HCT116 (cell line): ENCODE measurements around the gene PON1. TPM values are rescaled to one million over a fixed set of nuclear protein-coding genes. Genes with fewer than 3 reads are reported as not detected.

Experiments
- ATAC-seq: fragments of 200-7000 bp; cut with Tn5 transposase; 2 replicates; pipeline ENCODE4 v1.9.1; 2020; ENCODE audit warnings: mild to moderate bottlenecking, moderate library complexity
- BruUV-seq: library from RNA; stranded (reverse); fragments of 400-500 nt; replicated peaks from 2 replicates; lab custom pipeline; 2021; lab: Mats Ljungman, UMichigan
- CTCF ChIA-PET: fragments of 300-600 bp; sonication (Branson Sonifier 250); formaldehyde crosslinking; loops from one replicate; lab custom pipeline; 2021; ENCODE audit warnings: antibody characterized with exemption; lab: Charles Lee
- POLR2A ChIA-PET: fragments of 300-600, 350-600 bp; sonication (Branson Sonifier 250); formaldehyde crosslinking; loops from one replicate; lab custom pipeline; 2021; ENCODE audit warnings: antibody characterized with exemption; lab: Charles Lee
- RAD21 ChIA-PET, 2 experiments: fragments of 300-600 bp; sonication (Branson Sonifier 250); formaldehyde crosslinking; loops; one replicate each; lab custom pipeline; 2023; ENCODE audit warnings: low total read pairs in 2 of 2; ENCODE audit not compliant: uncharacterized antibody in 2 of 2, unreplicated experiment in 2 of 2, low non-redundant PET in 1 of 2; lab: Charles Lee
- DNase-seq: peaks from one replicate; pipeline ENCODE4 v3.0.0-alpha.2; 2010; ENCODE audit warnings: low read depth, low spot score
- H2AFZ ChIP-seq: fragments of 200-600 bp; shearing (Covaris generic), sonication (generic); 2 replicates; pipeline ENCODE4 v1.6.1; 2017; ENCODE audit warnings: low read depth, mixed run types, mixed read lengths, antibody characterized with exemption, low read length; ENCODE audit not compliant: poor library complexity, severe bottlenecking
- H3K27ac ChIP-seq: 2 replicates; pipeline ENCODE4 v1.5.1; 2012; ENCODE audit warnings: low read depth, low read length
- H3K27me3 ChIP-seq: fragments of 200-600 bp; sonication (generic); 2 replicates; pipeline ENCODE4 v1.6.1; 2016; ENCODE audit warnings: mixed run types, low read length, mixed read lengths; ENCODE audit not compliant: insufficient read depth
- H3K36me3 ChIP-seq, 2 experiments: fragments of 200-500 bp in 1 of 2; fragments of 200-600 bp in 1 of 2; sonication (Bioruptor generic) in 1 of 2; sonication (generic) in 1 of 2; 2 replicates each; pipeline versions ENCODE4 v1.5.1 to v1.6.1; 2014 to 2016; ENCODE audit warnings: low read length in 2 of 2, inconsistent platforms in 1 of 2, mixed read lengths in 1 of 2, mixed run types in 1 of 2; ENCODE audit not compliant: insufficient read depth in 2 of 2, control insufficient read depth in 1 of 2
- H3K4me1 ChIP-seq, 2 experiments: fragments of 200-600 bp in 1 of 2; sonication (generic) in 1 of 2; 2 replicates each; pipeline versions ENCODE4 v1.5.1 to v1.6.1; 2012 to 2017; ENCODE audit warnings: low read length in 2 of 2, inconsistent platforms in 1 of 2, mild to moderate bottlenecking in 1 of 2, mixed read lengths in 1 of 2, mixed run types in 1 of 2, moderate library complexity in 1 of 2; ENCODE audit not compliant: insufficient read depth in 2 of 2, control insufficient read depth in 1 of 2
- H3K4me2 ChIP-seq: fragments of 200-600 bp; sonication (generic); 2 replicates; pipeline ENCODE4 v1.6.1; 2017; ENCODE audit warnings: mixed run types, low read length, mixed read lengths
- H3K4me3 ChIP-seq, 2 experiments: fragments of 200-600 bp in 1 of 2; sonication (generic) in 1 of 2; replicated peaks in 1 of 2; 2 replicates each; pipeline ENCODE4 v1.5.1; 2011 to 2016; ENCODE audit warnings: low read length in 2 of 2, control low read depth in 1 of 2, low read depth in 1 of 2, mild to moderate bottlenecking in 1 of 2, mixed read lengths in 1 of 2, mixed run types in 1 of 2
- H3K79me2 ChIP-seq: fragments of 200-600 bp; sonication (generic); 2 replicates; pipeline ENCODE4 v1.6.1; 2017; ENCODE audit warnings: mild to moderate bottlenecking, mixed run types, low read length, moderate library complexity, mixed read lengths; ENCODE audit not compliant: insufficient read depth
- H3K9ac ChIP-seq: fragments of 200-600 bp; sonication (generic); 2 replicates; pipeline ENCODE4 v1.6.1; 2016; ENCODE audit warnings: low read length, mixed read lengths
- H3K9me2 ChIP-seq: fragments of 200-600 bp; sonication (generic), shearing (Covaris generic); 2 replicates; pipeline ENCODE4 v1.6.1; 2017; ENCODE audit warnings: mixed run types, mild to moderate bottlenecking, moderate library complexity; ENCODE audit not compliant: insufficient read depth
- H3K9me3 ChIP-seq, 2 experiments: fragments of 200-500 bp in 1 of 2; fragments of 200-600 bp in 1 of 2; sonication (Bioruptor generic) in 1 of 2; sonication (generic) in 1 of 2; 2 replicates each; pipeline ENCODE4 v1.6.1; 2014 to 2017; ENCODE audit warnings: low read length in 2 of 2, mixed read lengths in 2 of 2, inconsistent platforms in 1 of 2, low read depth in 1 of 2, mild to moderate bottlenecking in 1 of 2, mixed run types in 1 of 2, moderate library complexity in 1 of 2; ENCODE audit not compliant: control insufficient read depth in 1 of 2, insufficient read depth in 1 of 2
- H4K20me1 ChIP-seq: fragments of 200-600 bp; sonication (generic), shearing (Covaris generic); 2 replicates; pipeline ENCODE4 v1.6.1; 2017; ENCODE audit warnings: mixed run types, mild to moderate bottlenecking, moderate library complexity; ENCODE audit not compliant: insufficient read depth
- ATF3 ChIP-seq: IDR thresholded peaks from 2 replicates; pipeline ENCODE4 v1.6.1; 2012
- SRF ChIP-seq: IDR thresholded peaks from 2 replicates; pipeline ENCODE4 v1.6.1; 2012; ENCODE audit warnings: low read depth
- ZBTB33 ChIP-seq: IDR thresholded peaks from 2 replicates; pipeline ENCODE4 v1.6.1; 2011; ENCODE audit warnings: mild to moderate bottlenecking, low read length, moderate library complexity; ENCODE audit not compliant: insufficient replicate concordance; ENCODE audit errors: extremely low read depth
- ZFX ChIP-seq: fragments of 450-650 bp; IDR thresholded peaks from 2 replicates; pipeline ENCODE4 v1.6.1; 2017
- intact Hi-C: fragments of 100-400 bp; cut with micrococcal nuclease; formaldehyde crosslinking; loops from 2 replicates; pipeline ENCODE4 v1.10.0; 2022
- total RNA-seq: library from RNA; stranded (reverse); gene quantifications from one replicate; pipeline ENCODE4 v1.2.1, GENCODE V29; 2021; ENCODE audit not compliant: unreplicated experiment
- TF ChIP-seq, protein P1 (sequence below), 3 experiments: fragments of 200-600 bp in 1 of 3; sonication (generic) in 1 of 3; IDR thresholded peaks in 2 of 3; conservative IDR thresholded peaks in 1 of 3; 2 replicates each; pipeline ENCODE4 v1.5.1; 2012 to 2017; ENCODE audit warnings: low read depth in 2 of 3, low read length in 2 of 3, antibody characterized with exemption in 1 of 3, borderline replicate concordance in 1 of 3, control low read depth in 1 of 3, mild to moderate bottlenecking in 1 of 3, mixed read lengths in 1 of 3, mixed run types in 1 of 3, moderate library complexity in 1 of 3; ENCODE audit not compliant: insufficient read depth in 1 of 3

PON1 gene
- total RNA-seq, 1 experiment from 2014 or later, result 0.20 TPM

- Histone ChIP-seq H3K9me2 (no peaks in the 10 kb centered on the region), H3K4me2 (no peak overlapping the region), H3K4me3 (no peak overlapping the region), H3K4me1 (no peaks in the 10 kb centered on the region), H3K9me3 (no peaks in the 10 kb centered on the region), H4K20me1 (no peaks in the 10 kb centered on the region), H3K27ac (no peak overlapping the region), H3K36me3 (no peaks in the 10 kb centered on the region), H3K9ac (no peak overlapping the region), H3K27me3 (no peaks in the 10 kb centered on the region), H3K79me2 (no peaks in the 10 kb centered on the region), H2AFZ (no peak overlapping the region)
- ChIA-PET CTCF (no interaction called here), POLR2A (no interaction called here), RAD21 (no interaction called here)
- BruUV-seq, result no TSS peak
- intact Hi-C loops, result no loop called here
- ATAC-seq (no peak), DNase-seq (no peak)
- TF ChIP-seq ZBTB33 (no peak), SRF (no peak), ZFX (no peak), ATF3 (no peak)
- TF ChIP-seq, protein P1, sequence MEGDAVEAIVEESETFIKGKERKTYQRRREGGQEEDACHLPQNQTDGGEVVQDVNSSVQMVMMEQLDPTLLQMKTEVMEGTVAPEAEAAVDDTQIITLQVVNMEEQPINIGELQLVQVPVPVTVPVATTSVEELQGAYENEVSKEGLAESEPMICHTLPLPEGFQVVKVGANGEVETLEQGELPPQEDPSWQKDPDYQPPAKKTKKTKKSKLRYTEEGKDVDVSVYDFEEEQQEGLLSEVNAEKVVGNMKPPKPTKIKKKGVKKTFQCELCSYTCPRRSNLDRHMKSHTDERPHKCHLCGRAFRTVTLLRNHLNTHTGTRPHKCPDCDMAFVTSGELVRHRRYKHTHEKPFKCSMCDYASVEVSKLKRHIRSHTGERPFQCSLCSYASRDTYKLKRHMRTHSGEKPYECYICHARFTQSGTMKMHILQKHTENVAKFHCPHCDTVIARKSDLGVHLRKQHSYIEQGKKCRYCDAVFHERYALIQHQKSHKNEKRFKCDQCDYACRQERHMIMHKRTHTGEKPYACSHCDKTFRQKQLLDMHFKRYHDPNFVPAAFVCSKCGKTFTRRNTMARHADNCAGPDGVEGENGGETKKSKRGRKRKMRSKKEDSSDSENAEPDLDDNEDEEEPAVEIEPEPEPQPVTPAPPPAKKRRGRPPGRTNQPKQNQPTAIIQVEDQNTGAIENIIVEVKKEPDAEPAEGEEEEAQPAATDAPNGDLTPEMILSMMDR (IDR thresholded peaks at IDR 0.05 in 2 of 3, conservative IDR thresholded peaks at IDR 0.05 in 1 of 3; ENCODE audit: borderline replicate concordance in 1 of 3, insufficient read depth in 1 of 3, low read depth in 2 of 3, low read length in 2 of 3), result no peak
- TF ChIP-seq, all 23 proteins: peak for 0
These were observed 1.9 kb downstream of the PON1 start for GRCh38 chr7:95322396-95322795.
